Hepatocyte (in vitro differentiated cells): ENCODE results near the gene PDE4DIP.
"Not testable (repeated sequence)": the region's sequence is repeated elsewhere in the genome, so short reads cannot be mapped to it uniquely, and the experiment has no call there.

ENCODE experiments used
- CTCF ChIP-seq: fragments of 200-600 bp; sonication (generic); IDR thresholded peaks from 2 replicates; pipeline ENCODE4 v1.5.1; 2016; ENCODE audit warnings: antibody characterized with exemption, mild to moderate bottlenecking; ENCODE audit not compliant: poor library complexity
- EZH2 ChIP-seq: fragments of 200-600 bp; sonication (generic); IDR thresholded peaks from 2 replicates; pipeline ENCODE4 v1.6.1; 2016; ENCODE audit warnings: antibody characterized with exemption, mild to moderate bottlenecking, borderline replicate concordance

- TF ChIP-seq CTCF, EZH2: not testable (repeated sequence)
Measured at GRCh38 chr1:148996449-148997224, 152.4 kb downstream of the PDE4DIP start.
